Body of pancreas (tissue), 4 donors: ENCODE data around the gene CAMTA1. TPM values are rescaled to one million over a fixed set of nuclear protein-coding genes. Genes with fewer than 3 reads are reported as not detected.

Experiments used
- ATAC-seq: fragments of 150-250 bp; one replicate; pipeline ENCODE4 v1.9.1; 2016
- DNase-seq, 4 donors: peaks; one replicate each; pipeline ENCODE4 v3.0.0-alpha.2; 2019
- H3K27ac ChIP-seq, 4 donors: fragments of 200-600 bp; sonication (generic); 1 replicate in 3 of 4; 2 replicates in 1 of 4; pipeline versions ENCODE4 v1.5.1 to v1.6.1; 2016 to 2019; ENCODE audit warnings: mild to moderate bottlenecking in 1 of 4, mixed read lengths in 1 of 4, moderate library complexity in 1 of 4
- H3K27me3 ChIP-seq, 2 donors: fragments of 200-600 bp; sonication (generic); one replicate each; pipeline ENCODE4 v1.6.0; 2016; ENCODE audit warnings: mild to moderate bottlenecking in 1 of 2
- H3K36me3 ChIP-seq, 2 donors: fragments of 200-600 bp; sonication (generic); replicated peaks in 1 of 2; 2 replicates each; pipeline ENCODE4 v1.5.1; 2016; ENCODE audit warnings: low read depth in 2 of 2; ENCODE audit not compliant: insufficient read depth in 1 of 2
- H3K4me1 ChIP-seq: fragments of 200-600 bp; sonication (generic); one replicate; pipeline ENCODE4 v1.6.0; 2016
- H3K4me3 ChIP-seq, 2 donors: fragments of 200-600 bp; sonication (generic); 1 replicate in 1 of 2; 2 replicates in 1 of 2; pipeline ENCODE4 v1.5.1; 2016 to 2019
- H3K9me3 ChIP-seq, 3 donors: fragments of 200-600 bp; sonication (generic); 1 replicate in 2 of 3; 2 replicates in 1 of 3; pipeline ENCODE4 v1.5.1; 2016
- CTCF ChIP-seq, 7 experiments: fragments of 450-650 bp in 4 of 7; fragments of 200-600 bp in 3 of 7; sonication (generic) in 3 of 7; IDR thresholded peaks; one replicate each; pipeline ENCODE4 v1.5.1; 2016 to 2019; ENCODE audit warnings: antibody characterized with exemption in 7 of 7
- POLR2A ChIP-seq, 3 donors: fragments of 450-650 bp; IDR thresholded peaks; one replicate each; pipeline ENCODE4 v1.6.1; 2016; ENCODE audit warnings: antibody characterized with exemption in 3 of 3, mild to moderate bottlenecking in 2 of 3
- WGBS, 2 donors: methylation state at CpG; one replicate each; pipeline ENCODE4 v1.1.5; 2017; 5-methylcytosine and 5-hydroxymethylcytosine counted together
- intact Hi-C: fragments of 100-400 bp; cut with DNase I; formaldehyde crosslinking; loops from one replicate; pipeline ENCODE4 v1.15.1; 2023
- total RNA-seq, 2 donors: library from RNA; depleted of rRNA; stranded (reverse); fragments of >200 nt; gene quantifications; one replicate each; pipeline ENCODE4 v1.1.0, GENCODE V29; 2016

CAMTA1 gene
- total RNA-seq, 2 donors from 2014 or later = 36.3 to 59.7 TPM

- no peak overlapping the region for H3K27ac ChIP-seq
- H3K4me1 ChIP-seq = no peaks in the 10 kb centered on the region
- TF ChIP-seq POLR2A (IDR thresholded peaks at IDR 0.05) (no peak), CTCF (IDR thresholded peaks at IDR 0.05) (no peak)
- no peaks in the 10 kb centered on the region for H3K27me3 ChIP-seq
- no peaks in the 10 kb centered on the region for H3K36me3 ChIP-seq
- DNase-seq = no peak
- no peak for ATAC-seq
- intact Hi-C loops = no loop called here
- H3K4me3 ChIP-seq = no peak overlapping the region
- H3K9me3 ChIP-seq = no peaks in the 10 kb centered on the region
- 85 to 86% methylated on average over 19 of the region's 19 CpGs for WGBS, 2 donors
These were observed 587.3 kb downstream of the CAMTA1 start for GRCh38 chr1:7372477-7373120.

GRCh38 chr1:7373251-7373650, 588.0 kb downstream of the CAMTA1 start:
- 61 to 81% methylated on average over 5 to 11 of the region's 11 CpGs for WGBS, 2 donors
- Histone ChIP-seq H3K27me3 (no peaks in the 10 kb centered on the region), H3K27ac (no peak overlapping the region), H3K36me3 (no peaks in the 10 kb centered on the region), H3K4me1 (no peaks in the 10 kb centered on the region), H3K9me3 (no peaks in the 10 kb centered on the region), H3K4me3 (no peak overlapping the region)
- intact Hi-C loops = no loop called here
- DNase-seq (no peak), ATAC-seq (no peak)
- TF ChIP-seq CTCF (IDR thresholded peaks at IDR 0.05) = no peak
- TF ChIP-seq POLR2A (IDR thresholded peaks at IDR 0.05) = no peak

DNA sequence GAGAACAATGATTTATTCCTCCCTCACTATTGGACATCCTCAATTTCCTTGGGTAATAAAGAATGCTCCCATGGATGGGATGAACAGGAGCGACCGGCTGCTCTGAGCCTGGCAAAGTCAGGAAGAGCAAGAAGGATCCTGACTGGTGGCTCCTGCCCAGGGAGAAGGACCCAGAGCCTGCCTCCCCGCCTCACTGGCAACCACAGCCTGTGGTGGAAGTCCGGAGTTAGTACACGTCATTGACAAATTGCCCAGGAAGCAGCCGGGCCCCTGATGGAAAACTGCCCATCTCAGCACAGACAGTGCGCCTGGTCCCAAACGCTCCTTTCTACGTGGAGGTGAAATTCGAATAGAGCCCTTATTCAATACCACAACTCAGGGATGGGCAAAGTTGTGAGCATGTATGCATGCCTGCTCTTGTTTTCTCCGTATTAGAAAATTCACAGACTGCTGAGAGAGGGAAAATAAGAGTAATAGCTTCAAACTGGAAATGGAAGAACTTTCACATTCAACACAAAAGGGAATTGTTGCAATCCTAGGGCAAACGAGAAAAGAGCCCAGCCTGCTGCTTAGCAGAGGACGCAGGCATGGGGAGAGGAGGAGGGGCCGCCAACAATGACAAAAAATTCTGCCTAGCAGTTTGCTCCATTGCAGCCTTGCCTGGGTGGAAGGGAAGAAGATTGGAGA, 588.8 kb downstream of the CAMTA1 start:
- Histone ChIP-seq H3K36me3 (no peaks in the 10 kb centered on the region), H3K9me3 (no peaks in the 10 kb centered on the region), H3K27ac (no peak overlapping the region), H3K4me3 (no peak overlapping the region), H3K4me1 (no peaks in the 10 kb centered on the region), H3K27me3 (no peaks in the 10 kb centered on the region)
- no peak for TF ChIP-seq CTCF (IDR thresholded peaks at IDR 0.05)
- WGBS, 2 donors = 28 to 44% methylated on average over 10 to 14 of the region's 14 CpGs
- intact Hi-C loops = no loop called here
- ATAC-seq (no peak), DNase-seq (no peak)

DNA sequence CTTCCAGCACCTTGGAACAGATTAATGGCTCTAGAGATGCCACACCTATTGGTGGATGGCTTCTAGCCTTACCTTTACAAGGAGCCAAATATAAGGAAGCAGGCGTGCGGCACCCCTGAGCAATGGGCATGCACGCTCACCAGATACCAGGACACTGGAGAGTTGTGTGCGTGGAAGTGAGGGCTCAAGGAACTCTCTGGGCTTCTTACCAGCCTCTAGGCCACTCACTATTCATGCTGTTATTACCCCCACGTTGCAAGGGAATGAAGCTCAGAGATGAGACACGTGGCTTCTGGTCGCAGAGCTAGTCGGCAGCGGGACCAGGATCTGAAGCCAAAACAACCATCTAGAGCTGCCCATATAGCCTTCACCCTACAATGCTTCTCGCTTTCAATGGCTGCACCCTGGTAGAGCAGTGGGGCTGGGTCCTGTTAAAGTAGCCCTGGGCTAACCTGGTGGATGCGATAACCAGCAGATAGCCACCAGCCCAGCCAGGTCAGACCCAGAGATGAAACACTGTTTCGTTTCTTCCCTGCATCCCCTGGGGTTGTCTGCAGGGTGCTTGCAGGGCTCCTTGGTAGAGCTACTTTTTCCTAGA, 589.4 kb downstream of the CAMTA1 start:
- 87 to 88% methylated on average over 10 to 12 of the region's 12 CpGs for WGBS, 2 donors
- intact Hi-C loops = no loop called here
- DNase-seq (no peak), ATAC-seq (no peak)
- H3K27ac ChIP-seq = no peak overlapping the region
- H3K9me3 ChIP-seq = no peaks in the 10 kb centered on the region
- H3K36me3 ChIP-seq = no peaks in the 10 kb centered on the region
- no peak for TF ChIP-seq CTCF (IDR thresholded peaks at IDR 0.05)
- no peak for TF ChIP-seq POLR2A (IDR thresholded peaks at IDR 0.05)
- no peaks in the 10 kb centered on the region for H3K27me3 ChIP-seq
- no peak overlapping the region for H3K4me3 ChIP-seq
- no peaks in the 10 kb centered on the region for H3K4me1 ChIP-seq
